GM18858 (cell line): ENCODE data around the gene CTSO.
"Not testable (repeated sequence)": the region's sequence is repeated elsewhere in the genome, so short reads cannot be mapped to it uniquely, and the experiment has no call there.

Experiments used
- ATAC-seq: cut with Tn5 transposase; IDR thresholded peaks from one replicate; pipeline ENCODE4 v1.9.1; 2021; ENCODE audit not compliant: unreplicated experiment

Gene CTSO

GRCh38 chr4:155956461-155956860 lies 2.8 kb upstream of the CTSO start:
- ATAC-seq: no peak

GRCh38 chr4:155954939-155955338 lies 1.3 kb upstream of the CTSO start:
- ATAC-seq: no peak

GRCh38 chr4:155954118-155954685 lies 536 bp upstream of the CTSO start:
- ATAC-seq: no peak

GRCh38 chr4:155952501-155952901 lies 1.2 kb downstream of the CTSO start:
- ATAC-seq: no peak

- ATAC-seq: no peak
Observed at GRCh38 chr4:155950461-155950860, 3.2 kb downstream of the CTSO start.

GRCh38 chr4:155948541-155948940 lies 5.1 kb downstream of the CTSO start:
- ATAC-seq: no peak

GRCh38 chr4:155946486-155946885 lies 7.2 kb downstream of the CTSO start:
- ATAC-seq: no peak

- ATAC-seq: no peak
Observed at GRCh38 chr4:155944516-155944915, 9.2 kb downstream of the CTSO start.

GRCh38 chr4:155943605-155944291 lies 9.9 kb downstream of the CTSO start:
- no peak for ATAC-seq

GRCh38 chr4:155941820-155942219 lies 11.8 kb downstream of the CTSO start:
- no peak for ATAC-seq

GRCh38 chr4:155941085-155941790 lies 12.4 kb downstream of the CTSO start:
- ATAC-seq: no peak

GRCh38 chr4:155935389-155935986 lies 18.2 kb downstream of the CTSO start:
- no peak for ATAC-seq

GRCh38 chr4:155934634-155935033 lies 19.0 kb downstream of the CTSO start:
- ATAC-seq: not testable (repeated sequence)

- ATAC-seq: no peak
Observed at GRCh38 chr4:155931634-155932033, 22.0 kb downstream of the CTSO start.

GRCh38 chr4:155930330-155930729 lies 23.3 kb downstream of the CTSO start:
- no peak for ATAC-seq

- ATAC-seq: no peak
Observed at GRCh38 chr4:155929833-155930232, 23.8 kb downstream of the CTSO start.

GRCh38 chr4:155924637-155925036 lies 29.0 kb downstream of the CTSO start:
- no peak for ATAC-seq

- ATAC-seq: no peak
Observed at GRCh38 chr4:155921597-155921996, 32.1 kb downstream of the CTSO start.

GRCh38 chr4:155914782-155915181 lies 38.9 kb downstream of the CTSO start:
- no peak for ATAC-seq

- no peak for ATAC-seq
Observed at GRCh38 chr4:155911905-155912304, 41.8 kb downstream of the CTSO start.

GRCh38 chr4:155909615-155910226 lies 43.9 kb downstream of the CTSO start:
- no peak for ATAC-seq
